Measurements from ENCODE around the gene ENOPH1.
"Not testable (repeated sequence)": the region's sequence is repeated elsewhere in the genome, so short reads cannot be mapped to it uniquely, and the experiment has no call there.

ENOPH1 gene

DNA sequence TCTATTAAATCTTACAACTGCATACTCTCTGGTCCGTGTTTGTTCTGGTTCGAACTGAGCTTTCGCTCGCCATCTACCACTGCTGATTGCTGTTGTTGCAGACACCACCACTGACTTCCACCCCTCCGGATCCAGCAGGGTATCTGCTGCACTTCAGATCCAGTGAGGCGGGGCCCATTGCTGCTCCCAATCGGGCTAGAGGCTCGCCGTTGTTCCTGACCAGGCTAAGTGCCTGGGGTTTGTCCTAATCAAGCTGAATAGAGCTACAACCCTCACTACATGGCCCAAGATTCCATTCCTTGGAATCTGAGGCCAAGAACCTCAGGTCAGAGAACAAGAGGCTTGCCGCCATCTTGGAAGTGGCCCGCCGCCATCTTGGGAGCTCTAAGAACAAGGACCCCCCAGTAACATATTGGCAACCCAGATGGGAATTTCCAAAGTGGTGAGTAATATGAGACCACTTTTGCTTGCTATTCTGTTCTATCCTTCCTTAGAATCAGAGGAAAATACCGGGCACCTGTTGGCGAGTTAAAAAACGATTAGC, 43.3 kb downstream of the ENOPH1 start:
- DNase-seq = no peak

DNA sequence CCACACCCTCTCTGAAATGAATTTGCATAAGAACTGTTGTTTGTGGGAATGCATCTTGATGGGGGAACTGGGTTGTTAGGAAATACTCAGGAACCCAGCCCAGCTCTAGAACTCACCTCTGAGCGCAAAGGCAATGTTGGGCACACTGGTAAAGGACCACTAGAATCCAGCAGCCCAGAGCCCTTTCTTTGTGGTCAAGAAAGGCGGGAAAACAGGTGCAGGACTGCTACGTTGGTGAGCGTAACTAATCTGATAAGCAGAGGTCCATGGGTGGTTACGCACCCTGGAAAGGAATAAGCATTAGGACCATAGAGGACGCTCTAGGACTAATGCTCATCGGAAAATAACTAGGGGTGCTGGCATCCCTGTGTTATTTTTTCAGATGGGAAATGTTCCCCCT, 45.5 kb downstream of the ENOPH1 start:
- not testable (repeated sequence) for DNase-seq

DNA sequence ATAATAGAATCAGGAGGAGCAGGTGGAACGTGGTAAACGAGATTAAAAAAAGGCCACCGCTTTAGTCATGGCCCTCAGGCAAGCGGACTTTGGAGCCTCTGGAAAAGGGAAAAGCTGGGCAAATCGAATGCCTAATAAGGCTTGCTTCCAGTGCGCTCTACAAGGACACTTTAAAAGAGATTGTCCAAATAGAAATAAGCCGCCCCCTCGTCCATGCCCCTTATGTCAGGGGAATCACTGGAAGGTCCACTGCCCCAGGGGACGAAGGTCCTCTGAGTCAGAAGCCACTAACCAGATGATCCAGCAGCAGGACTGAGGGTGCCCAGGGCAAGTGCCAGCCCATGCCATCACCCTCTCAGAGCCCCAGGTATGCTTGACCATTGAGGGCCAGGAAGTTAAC, 47.1 kb downstream of the ENOPH1 start:
- not testable (repeated sequence) for DNase-seq

DNA sequence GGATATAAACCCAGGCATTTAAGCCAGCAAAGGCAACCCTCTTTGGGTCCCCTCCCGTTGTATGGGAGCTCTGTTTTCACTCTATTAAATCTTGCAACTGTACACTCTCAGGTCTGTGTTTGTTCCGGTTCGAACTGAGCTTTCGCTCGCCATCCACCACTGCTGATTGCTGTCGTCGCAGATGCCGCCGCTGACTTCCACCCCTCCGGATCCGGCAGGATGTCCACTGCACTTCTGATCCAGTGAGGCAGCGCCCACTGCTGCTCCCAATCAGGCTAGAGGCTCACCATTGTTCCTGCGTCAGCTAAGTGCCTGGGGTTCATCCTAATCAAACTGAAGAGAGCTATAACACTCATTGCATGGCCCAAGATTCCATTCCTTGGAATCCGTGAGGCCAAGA, 49.2 kb downstream of the ENOPH1 start:
- DNase-seq = no peak

DNA sequence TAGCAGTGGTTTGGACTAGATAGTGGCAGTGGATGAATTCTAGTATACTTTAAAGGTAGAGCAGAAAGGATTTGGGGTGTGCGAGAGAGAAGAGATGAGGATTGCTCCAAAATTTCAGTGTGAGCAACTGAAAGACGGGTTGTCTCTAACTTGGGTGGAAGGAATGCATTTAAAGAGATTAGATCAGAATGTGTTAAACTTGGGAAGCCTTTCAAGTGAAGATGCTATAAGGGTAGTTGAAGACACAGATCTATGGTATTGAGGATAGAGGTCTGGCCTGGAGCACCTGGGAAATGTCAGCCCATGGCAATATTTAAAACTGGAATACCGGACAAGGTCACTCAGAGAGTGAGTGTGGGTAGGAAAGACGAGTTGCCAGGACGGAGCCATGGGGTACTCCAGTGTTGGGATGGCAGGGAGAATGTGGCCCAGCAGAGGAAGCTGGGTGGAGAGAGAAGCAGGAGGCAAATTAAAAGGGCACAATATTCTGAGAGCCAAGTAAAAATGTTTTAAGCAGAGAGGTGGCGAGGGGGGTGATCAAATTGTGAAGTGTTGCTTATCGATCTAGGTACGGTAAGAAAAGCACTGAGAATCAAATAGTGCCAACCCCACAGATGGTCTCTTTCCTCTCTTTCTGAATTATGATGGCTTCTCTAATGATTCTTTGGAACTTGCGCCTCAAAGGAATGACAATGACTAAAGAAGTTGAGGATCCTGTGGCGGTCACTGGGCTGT, 50.5 kb downstream of the ENOPH1 start:
- no peak for DNase-seq

DNA sequence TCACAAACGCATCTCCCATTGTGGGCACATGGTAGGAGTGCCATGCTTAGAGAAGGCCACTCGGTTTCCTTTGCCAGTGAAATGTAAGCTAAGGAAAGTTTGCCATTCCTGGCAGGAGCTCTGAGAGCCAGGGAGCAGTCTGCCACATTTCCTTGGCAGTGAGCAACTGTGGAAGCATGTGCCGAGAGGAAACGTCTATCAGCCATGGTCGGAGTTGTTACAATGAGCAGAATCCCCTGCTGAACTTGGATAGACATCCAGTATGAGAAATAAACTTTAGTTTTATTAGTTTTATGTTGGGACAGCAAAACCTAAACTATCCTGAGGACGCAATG, 51.1 kb downstream of the ENOPH1 start:
- no peak for DNase-seq

DNA sequence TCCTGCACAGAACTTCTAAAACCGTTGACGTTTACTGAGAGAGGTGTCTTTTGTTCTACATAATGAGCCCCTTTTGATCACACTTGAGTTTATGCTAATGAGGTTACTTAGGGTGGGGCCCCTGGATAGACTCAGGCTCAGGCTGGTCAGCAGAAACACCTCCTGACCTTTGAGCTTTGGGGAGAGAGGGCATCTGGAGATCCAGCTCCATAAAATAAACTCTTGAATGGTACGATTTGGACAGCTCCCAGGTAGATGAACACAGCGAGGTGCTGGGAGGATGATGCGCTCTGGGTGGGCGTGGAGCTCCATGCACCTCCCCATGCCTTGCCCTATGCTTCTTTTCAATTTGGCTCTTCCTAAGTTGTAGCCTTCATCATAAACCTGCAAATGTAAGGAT, 52.0 kb downstream of the ENOPH1 start:
- DNase-seq = no peak

DNA sequence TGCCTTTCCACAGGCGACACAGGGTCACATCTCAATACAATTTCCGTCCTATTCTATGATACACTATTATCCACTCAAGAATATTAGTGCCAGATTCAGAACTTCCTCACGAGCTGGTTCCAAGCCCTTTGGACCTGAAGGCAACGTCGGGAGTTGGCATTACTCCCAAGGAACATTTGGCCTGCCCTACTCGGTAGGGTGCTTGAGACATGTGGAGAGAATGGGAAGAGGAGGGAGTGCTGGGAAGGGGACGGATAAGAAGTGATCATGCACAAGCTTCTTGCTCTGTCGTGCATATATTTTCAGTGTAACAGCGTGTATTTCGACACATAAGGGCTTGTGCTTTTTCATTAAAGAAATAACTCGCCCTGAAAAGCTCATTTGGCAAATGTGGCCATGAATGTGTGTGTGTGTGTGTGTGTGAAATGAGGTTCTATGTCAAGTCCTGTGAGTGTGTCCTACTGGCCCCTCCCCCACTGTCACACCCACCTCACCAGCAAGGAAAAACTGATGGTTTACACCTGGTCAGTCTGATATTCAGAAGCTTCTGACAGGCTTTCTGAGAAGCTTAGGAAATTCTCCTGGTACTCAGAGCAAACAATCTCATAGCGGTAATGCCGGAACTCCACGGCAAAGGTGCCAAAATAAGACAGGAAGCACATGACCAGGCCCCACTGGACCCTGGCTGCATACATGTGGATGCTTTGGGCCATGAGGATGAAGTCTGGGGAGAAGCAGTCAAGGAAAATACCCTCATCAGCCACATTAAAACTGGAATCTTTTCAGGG, 54.8 kb downstream of the ENOPH1 start:
- no peak for DNase-seq

DNA sequence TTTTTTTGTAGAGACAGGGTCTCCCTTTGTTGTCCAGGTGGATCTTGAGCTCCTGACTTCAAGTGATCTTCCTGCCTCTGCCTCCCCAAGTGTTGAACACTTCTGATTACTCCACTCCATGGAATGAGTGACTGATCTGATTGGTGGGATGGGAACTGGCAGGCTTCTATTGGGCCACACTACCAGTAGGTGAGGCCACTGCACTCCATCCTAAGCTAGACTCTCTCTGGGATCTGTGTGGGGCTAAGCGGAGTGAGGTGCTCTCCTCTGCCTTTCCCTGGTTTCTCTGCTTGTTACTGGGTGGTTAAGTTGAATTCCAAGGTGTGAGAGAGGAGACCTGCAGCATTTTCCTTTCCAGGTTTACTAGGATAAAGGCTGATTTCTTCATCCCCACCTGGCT, 58.7 kb downstream of the ENOPH1 start:
- DNase-seq = no peak

DNA sequence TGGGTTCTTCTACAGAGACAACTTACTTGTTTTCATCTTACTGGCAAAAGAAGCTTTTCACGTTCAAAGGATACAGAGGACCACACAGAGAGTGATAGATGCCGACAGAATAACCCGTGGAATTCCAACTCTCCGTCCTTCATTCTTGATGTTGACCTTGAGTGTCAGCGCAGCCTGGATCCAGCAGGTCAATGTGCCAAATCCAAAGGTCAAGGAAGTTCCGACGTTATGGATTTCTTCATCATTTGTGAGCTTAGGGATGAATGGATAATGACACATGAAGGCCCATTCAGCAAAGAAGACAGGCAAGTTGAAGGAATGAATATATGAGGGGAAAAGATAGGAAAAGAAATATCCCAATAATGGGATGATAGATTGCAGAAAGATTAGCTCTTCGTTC, 59.6 kb downstream of the ENOPH1 start:
- DNase-seq = no peak

DNA sequence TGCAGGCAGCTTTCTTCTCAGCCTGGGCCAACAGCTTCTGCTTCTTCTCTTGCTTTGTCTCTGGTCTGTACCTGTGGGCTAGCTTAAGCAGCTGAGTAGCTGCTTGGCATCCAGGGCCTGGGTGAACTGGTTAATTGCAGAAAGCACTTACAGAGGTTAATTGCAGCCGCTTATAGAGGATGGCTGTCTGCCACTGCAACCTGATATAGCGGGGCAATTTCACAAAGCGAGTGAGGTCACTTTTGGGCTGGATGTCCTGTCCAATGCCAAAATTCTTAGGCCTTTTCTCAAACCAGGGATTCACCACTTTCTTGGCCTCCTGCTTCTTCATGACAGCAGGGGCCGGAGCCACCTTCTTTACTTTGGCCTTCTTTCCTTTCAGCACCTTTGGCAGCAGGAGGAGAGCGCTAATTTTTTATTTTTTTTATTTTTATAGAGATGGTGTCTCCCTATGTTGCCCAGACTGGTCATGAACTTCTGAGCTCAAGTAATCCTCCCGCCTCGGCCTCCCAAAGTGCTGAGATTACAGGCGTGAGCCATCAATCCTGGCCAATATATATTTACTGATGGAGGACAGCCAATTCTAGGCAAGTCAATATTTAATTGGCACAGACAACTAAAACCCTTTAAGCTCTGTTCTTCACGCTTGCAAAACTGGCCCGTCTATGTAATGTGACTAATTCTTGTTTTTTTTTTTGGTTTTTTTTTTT, 61.0 kb downstream of the ENOPH1 start:
- DNase-seq = no peak

DNA sequence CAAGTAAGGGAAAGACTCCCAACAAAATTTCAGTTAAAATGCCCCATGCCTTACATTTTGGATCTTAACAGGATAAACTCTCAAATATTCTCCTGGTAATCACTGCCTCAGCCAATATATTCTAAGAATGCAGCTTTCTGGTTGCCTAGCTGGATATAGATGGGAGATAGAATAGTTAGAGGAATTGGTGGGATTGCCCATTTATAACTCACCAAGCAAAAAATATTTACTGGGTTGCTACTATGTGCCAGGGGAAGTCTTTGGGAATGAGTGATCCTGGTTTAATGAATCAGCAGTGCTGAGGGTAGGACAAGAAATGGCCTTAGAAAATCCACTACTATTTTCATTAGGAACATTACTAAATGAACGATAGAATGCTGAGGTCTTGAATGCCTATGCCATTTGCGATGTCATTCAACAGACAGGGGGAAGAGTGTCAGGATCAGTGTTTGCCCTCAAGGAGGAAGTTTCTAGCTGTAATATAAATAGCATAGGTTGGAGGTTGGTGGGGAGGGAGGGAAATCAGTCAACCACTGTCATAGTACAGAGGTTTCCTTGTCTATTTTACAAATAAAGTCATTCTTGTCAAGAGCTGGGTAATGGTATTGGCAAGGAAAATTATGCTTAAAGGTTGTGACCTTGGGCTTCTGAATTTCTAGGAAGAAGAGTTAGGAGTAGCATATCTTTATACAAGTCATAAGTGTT, 63.5 kb downstream of the ENOPH1 start:
- no peak for DNase-seq

DNA sequence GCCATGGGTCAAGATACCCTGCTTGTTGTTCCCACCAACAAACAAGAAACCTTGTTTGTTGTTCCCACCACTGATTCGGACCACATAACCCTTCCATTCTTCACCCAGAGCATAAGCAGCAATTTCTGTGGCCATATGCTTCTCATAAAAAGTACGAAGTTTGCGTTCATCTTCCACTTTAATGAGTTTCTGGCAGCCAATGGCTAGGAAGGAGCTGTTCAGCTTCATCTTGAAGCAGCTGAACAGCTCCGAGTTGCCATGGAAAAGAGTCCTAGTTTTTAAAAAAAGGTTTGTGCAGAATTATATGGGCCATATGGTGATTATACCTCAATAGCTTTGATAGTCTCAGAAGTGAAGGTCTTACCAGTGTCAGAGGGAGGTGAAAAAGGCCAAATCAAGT, 65.3 kb downstream of the ENOPH1 start:
- no peak for DNase-seq

DNA sequence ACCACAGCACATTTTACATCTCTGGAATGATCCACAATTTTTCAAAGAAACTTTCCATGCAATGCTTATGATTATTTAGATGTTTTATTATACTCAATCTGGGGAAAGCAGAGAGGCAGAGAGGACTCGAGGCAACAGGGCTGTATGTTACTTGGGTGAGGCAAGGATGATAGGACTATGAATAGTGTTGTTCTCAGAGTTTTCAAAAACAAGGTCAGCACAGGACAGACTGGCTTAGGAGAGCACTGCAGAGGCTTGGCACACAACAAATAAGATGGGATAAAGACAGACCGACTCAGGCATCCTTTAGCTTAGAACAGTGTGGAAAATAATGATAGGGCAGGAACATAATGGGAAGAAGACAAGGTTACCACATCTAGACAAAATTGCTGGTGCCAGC, 66.0 kb downstream of the ENOPH1 start:
- DNase-seq = no peak

DNA sequence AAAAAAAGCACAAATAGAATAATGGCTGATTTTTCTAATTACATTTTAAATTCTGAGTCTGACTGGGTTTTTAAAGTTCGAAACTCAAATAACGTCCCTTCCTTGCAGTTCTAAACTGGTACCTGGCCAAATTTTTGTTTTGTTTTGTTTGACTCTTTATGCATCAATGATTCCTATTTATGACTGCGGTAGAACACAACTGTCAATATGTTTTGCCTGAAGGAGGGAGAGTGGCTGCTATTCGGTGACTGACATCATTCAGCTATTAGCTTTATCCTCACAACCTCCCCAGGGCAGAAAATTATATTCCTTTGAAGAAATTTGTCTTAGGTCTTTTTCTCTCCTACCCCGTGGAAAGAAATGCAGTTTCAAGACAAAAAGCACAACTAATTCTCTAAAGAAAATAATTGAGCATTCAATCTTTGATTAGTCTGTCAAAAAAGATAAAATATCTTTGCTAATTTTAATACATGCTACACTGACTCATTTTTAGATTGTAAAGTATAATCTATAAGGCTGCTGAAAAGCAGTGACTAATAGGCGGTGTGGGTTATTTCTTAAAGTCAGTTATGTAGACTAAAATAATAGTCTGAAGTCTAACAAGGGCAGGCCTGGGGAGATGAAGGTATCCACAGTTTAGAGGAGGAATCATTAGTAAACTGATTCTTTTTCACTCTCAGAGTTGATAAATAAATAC, 69.5 kb downstream of the ENOPH1 start:
- no peak for DNase-seq

DNA sequence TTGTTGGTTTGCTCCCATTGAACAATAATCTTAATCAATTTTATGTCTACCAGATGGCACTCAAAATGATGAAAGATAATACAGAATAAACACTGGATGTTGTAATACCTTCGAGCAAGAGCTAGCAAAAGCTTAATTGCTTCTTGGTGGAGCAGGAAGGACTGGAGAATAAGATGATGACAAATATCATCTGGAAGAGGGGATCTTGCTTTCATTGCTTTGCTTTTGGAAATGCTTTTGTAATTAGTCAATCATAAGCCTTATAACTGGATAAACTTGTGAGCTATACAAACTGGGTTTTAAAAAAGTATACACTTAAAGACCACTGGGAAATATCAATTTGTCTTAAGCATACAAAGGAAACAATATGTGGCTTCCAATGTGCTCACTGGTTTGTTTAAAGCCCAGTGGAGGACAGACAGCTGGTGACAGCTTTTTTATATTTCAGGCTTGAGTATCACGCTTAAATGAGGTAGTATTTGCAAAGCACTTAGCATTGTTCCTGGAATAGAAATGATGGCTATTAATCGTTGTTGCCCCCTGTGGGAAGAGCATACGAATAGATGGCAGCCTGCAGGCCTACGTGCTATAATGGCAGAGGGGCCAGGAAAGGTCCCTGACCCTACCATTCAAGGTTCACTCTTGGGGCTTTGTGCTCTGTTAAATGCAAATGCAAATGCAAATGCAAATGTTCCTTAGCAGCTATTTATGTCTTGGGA, 70.2 kb downstream of the ENOPH1 start:
- no peak for DNase-seq

DNA sequence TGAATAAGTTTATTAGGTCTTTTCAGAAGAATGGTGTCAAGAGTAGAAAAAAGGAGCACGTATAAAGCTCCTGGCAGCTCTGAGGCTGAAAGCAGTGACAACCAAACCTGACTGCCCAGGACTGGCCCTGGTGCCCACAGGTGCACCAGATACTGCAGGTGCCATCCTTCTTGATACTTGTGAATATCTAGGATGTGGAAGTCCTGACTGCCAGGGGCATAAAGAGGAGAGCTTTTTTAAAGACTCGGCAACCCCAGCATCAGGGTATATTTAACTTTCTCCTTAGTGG, 70.7 kb downstream of the ENOPH1 start:
- no peak for DNase-seq

DNA sequence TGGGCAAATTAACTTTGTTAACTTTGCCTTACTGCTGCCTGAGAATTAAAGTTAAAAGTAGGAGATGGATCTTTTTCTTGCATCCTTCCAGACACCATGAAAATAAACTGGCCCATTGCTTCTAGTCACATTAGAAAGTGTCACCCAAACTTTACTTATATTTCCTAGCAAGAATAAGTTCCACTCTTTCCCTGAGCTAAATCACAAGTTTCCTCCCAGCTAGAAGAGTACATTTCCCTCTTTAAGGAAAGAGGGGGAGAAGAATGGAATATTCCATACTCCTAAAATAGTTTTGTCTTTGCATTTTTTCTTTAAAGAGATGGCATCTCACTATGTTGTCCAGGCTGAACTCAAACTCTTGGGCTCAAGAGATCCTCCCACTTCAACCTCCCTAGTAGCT, 77.6 kb downstream of the ENOPH1 start:
- no peak for DNase-seq

DNA sequence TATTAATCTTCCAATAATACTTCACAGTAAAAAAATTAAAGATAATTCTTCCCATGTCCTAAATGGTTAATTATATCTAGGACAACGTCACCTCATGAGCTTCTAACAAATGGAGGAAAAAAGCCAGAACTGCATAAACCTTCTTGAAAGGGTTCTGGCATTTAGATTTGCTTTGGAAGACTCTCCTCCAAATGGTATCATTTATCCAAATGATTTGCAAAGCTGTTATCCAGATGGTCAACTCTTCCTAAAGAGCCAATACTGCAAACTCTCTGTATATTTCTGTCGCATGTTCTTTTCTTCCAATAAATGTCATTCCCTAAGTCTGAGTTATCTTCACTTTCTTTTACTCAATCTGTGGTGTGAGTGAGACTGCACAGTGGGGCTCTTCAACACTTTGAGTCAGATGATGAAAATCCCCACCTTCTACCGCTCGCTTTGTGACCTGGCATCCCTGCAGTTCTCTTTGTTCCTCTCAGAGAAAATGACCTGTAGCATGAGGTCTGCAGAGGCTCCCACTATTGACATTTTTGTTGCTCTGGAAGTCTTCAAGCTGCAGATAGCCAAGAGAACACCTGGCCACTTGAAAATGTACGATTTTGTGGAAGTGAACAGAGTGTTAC, 78.5 kb downstream of the ENOPH1 start:
- no peak for DNase-seq

DNA sequence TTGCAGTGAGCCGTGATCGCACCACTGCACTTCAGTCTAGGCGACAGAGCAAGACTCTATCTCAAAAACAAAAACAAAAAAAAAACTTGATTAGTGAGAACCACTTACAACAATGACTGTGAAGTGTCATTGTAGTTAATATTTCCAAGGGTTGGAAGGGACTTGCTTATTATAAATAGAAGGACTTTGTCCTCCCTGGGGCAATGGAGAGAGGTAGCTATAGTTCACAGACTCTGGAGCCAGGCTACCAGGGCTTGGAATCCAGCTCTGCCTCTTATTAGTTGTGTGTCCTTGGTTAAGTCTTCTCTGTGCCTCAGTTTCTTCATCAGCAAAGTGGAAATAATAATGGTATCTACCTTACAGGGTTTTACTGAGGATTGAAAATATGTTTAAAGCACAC, 79.8 kb downstream of the ENOPH1 start:
- no peak for DNase-seq

All from stimulated activated CD8-positive, alpha-beta memory T cell treated with anti-CD3 and anti-CD28 coated beads, Interleukin-4, amount 100 ng/mL, for 48 hours (primary cell).